Transverse colon (tissue), 4 donors: ENCODE measurements around the gene RNF25.

Experiments used
- CTCF ChIP-seq, 5 experiments: fragments of 200-600 bp in 3 of 5; fragments of 450-650 bp in 2 of 5; sonication (generic) in 3 of 5; IDR thresholded peaks; 1 replicate in 2 of 5; 2 replicates in 3 of 5; pipeline ENCODE4 v1.5.1; 2016 to 2017; ENCODE audit warnings: antibody characterized with exemption in 5 of 5, inconsistent platforms in 3 of 5, mild to moderate bottlenecking in 2 of 5, moderate library complexity in 1 of 5
- POLR2AphosphoS5 ChIP-seq, 3 donors: sonication (generic); formaldehyde crosslinking; IDR thresholded peaks; one replicate each; pipeline ENCODE4 v1.6.1; 2016; ENCODE audit warnings: antibody characterized with exemption in 3 of 3

GRCh38 chr2:218659988-218660358, 11.8 kb downstream of the RNF25 start:
- TF ChIP-seq CTCF (IDR thresholded peaks at IDR 0.05), result no peak
- TF ChIP-seq POLR2AphosphoS5 (IDR thresholded peaks at IDR 0.05), result no peak
